Common myeloid progenitor, CD34-positive (primary cell): ENCODE results near the gene BCO1.

Experiments
- CTCF ChIA-PET: fragments of 350-600 bp; sonication (Branson Sonifier 250); formaldehyde crosslinking; loops from one replicate; lab custom pipeline; 2021; ENCODE audit warnings: antibody characterized with exemption; lab: Charles Lee
- POLR2A ChIA-PET: fragments of 350-600 bp; sonication (Branson Sonifier 250); formaldehyde crosslinking; loops from one replicate; lab custom pipeline; 2021; ENCODE audit warnings: antibody characterized with exemption; lab: Charles Lee
- DNase-seq, 3 donors: peaks; one replicate each; pipeline versions ENCODE4 v3.0.0 to v3.0.0-alpha.2; 2013
- H3K27ac ChIP-seq, 2 experiments: 1 replicate in 1 of 2; 2 replicates in 1 of 2; pipeline ENCODE4 v1.7.0; 2013; ENCODE audit warnings: inconsistent platforms in 2 of 2, low read length in 2 of 2, mild to moderate bottlenecking in 2 of 2, low read depth in 1 of 2, moderate library complexity in 1 of 2; ENCODE audit not compliant: severe bottlenecking in 2 of 2, insufficient read depth in 1 of 2, poor library complexity in 1 of 2
- H3K27me3 ChIP-seq, 5 experiments: replicated peaks in 2 of 5; 1 replicate in 3 of 5; 2 replicates in 2 of 5; pipeline versions ENCODE4 v1.6.1 to v1.7.0; 2013; ENCODE audit warnings: low read length in 4 of 5, mild to moderate bottlenecking in 2 of 5, moderate library complexity in 2 of 5, inconsistent platforms in 1 of 5; ENCODE audit not compliant: insufficient read depth in 5 of 5, control insufficient read depth in 4 of 5
- H3K36me3 ChIP-seq, 4 experiments: 1 replicate in 2 of 4; 2 replicates in 2 of 4; pipeline versions ENCODE4 v1.6.1 to v1.7.0; 2013; ENCODE audit warnings: low read length in 3 of 4, control low read depth in 1 of 4, mild to moderate bottlenecking in 1 of 4; ENCODE audit not compliant: control insufficient read depth in 4 of 4, insufficient read depth in 4 of 4
- H3K4me1 ChIP-seq, 4 experiments: 1 replicate in 3 of 4; 2 replicates in 1 of 4; pipeline versions ENCODE4 v1.6.1 to v1.7.1; 2013; ENCODE audit warnings: low read length in 3 of 4, mild to moderate bottlenecking in 3 of 4, control low read depth in 1 of 4, inconsistent platforms in 1 of 4, moderate library complexity in 1 of 4; ENCODE audit not compliant: control insufficient read depth in 4 of 4, insufficient read depth in 4 of 4; ENCODE audit errors: control extremely low read depth in 1 of 4
- H3K4me3 ChIP-seq, 7 experiments: 1 replicate in 4 of 7; 2 replicates in 3 of 7; pipeline versions ENCODE4 v1.5.1 to v1.7.0; 2013; ENCODE audit warnings: mild to moderate bottlenecking in 7 of 7, low read length in 6 of 7, moderate library complexity in 6 of 7, inconsistent platforms in 2 of 7, low read depth in 2 of 7, control low read depth in 1 of 7; ENCODE audit not compliant: insufficient read depth in 4 of 7, control insufficient read depth in 1 of 7; ENCODE audit errors: extremely low read depth in 1 of 7
- H3K9me3 ChIP-seq, 5 experiments: 1 replicate in 4 of 5; 2 replicates in 1 of 5; pipeline versions ENCODE4 v1.6.1 to v1.7.1; 2013; ENCODE audit warnings: low read length in 4 of 5, mild to moderate bottlenecking in 2 of 5, inconsistent platforms in 1 of 5, low read depth in 1 of 5, moderate library complexity in 1 of 5; ENCODE audit not compliant: control insufficient read depth in 4 of 5, insufficient read depth in 2 of 5; ENCODE audit errors: control extremely low read depth in 1 of 5
- WGBS: methylation state at CpG from one replicate; pipeline ENCODE4 v1.1.5; 2013; ENCODE audit not compliant: insufficient coverage; 5-methylcytosine and 5-hydroxymethylcytosine counted together

Gene BCO1

GRCh38 chr16:81321536-81321935 is 83.0 kb downstream of the BCO1 start:
- 100% methylated on average over 1 of the region's 5 CpGs for WGBS
- Histone ChIP-seq H3K27me3 (no peaks in the 10 kb centered on the region), H3K4me3 (no peak overlapping the region), H3K27ac (no peak overlapping the region), H3K9me3 (no peaks in the 10 kb centered on the region), H3K4me1 (peaks cover 0 to 2% (median 0%) of the 10 kb centered on the region in 4 experiments), H3K36me3 (peaks cover 0 to 7% (median 0%) of the 10 kb centered on the region in 4 experiments)
- CTCF ChIA-PET = no interaction called here
- DNase-seq = no peak
- POLR2A ChIA-PET = no interaction called here

GRCh38 chr16:81324808-81325207 is 86.3 kb downstream of the BCO1 start:
- WGBS = 100% methylated on average over 5 of the region's 6 CpGs
- POLR2A ChIA-PET = no interaction called here
- CTCF ChIA-PET = no interaction called here

GRCh38 chr16:81327011-81327410 is 88.5 kb downstream of the BCO1 start:
- Histone ChIP-seq H3K4me3 (no peak overlapping the region), H3K9me3 (no peaks in the 10 kb centered on the region), H3K27ac (no peak overlapping the region), H3K36me3 (peaks cover 0 to 7% (median 0%) of the 10 kb centered on the region in 4 experiments), H3K27me3 (no peaks in the 10 kb centered on the region), H3K4me1 (no peaks in the 10 kb centered on the region)
- CTCF ChIA-PET = interaction anchor here (1.5 kb wide), 1 partner anchor 13 kb away, joined by 5 read pairs; the partner anchor contains the start of gene GAN
- no peak for DNase-seq
- POLR2A ChIA-PET = no interaction called here
- WGBS = 100% methylated on average over 3 of the region's 5 CpGs

More at GRCh38 chr16:81324808-81325207, 86.3 kb downstream of the BCO1 start:
- Histone ChIP-seq H3K27ac (no peak overlapping the region), H3K27me3 (no peaks in the 10 kb centered on the region), H3K36me3 (peaks cover 0 to 7% (median 0%) of the 10 kb centered on the region in 4 experiments), H3K9me3 (no peaks in the 10 kb centered on the region), H3K4me1 (no peaks in the 10 kb centered on the region), H3K4me3 (no peak overlapping the region)
- no peak for DNase-seq

- ChIA-PET POLR2A (no interaction called here), CTCF (interaction anchor here (1.5 kb wide), 1 partner anchor 13 kb away, joined by 5 read pairs; the partner anchor contains the start of gene GAN)
- H3K27ac ChIP-seq = no peak overlapping the region
Observed at GRCh38 chr16:81327447-81328196, 89.1 kb downstream of the BCO1 start.

GRCh38 chr16:81329947-81330346 is 91.5 kb downstream of the BCO1 start:
- 96% methylated on average over 5 of the region's 5 CpGs for WGBS
- peaks cover 0 to 3% (median under 1%) of the 10 kb centered on the region in 4 experiments for H3K36me3 ChIP-seq
- no peak overlapping the region for H3K27ac ChIP-seq
- H3K4me1 ChIP-seq = no peaks in the 10 kb centered on the region
- no peak overlapping the region for H3K4me3 ChIP-seq
- no peak for DNase-seq
- H3K9me3 ChIP-seq = no peaks in the 10 kb centered on the region
- CTCF ChIA-PET = no interaction called here
- POLR2A ChIA-PET = interaction anchor here (0.7 kb wide), 1 partner anchor 30 kb away, joined by 3 read pairs; no protein-coding TSS in a partner anchor
- H3K27me3 ChIP-seq = no peaks in the 10 kb centered on the region

More at GRCh38 chr16:81327447-81328196, 89.1 kb downstream of the BCO1 start:
- 76% methylated on average over 5 of the region's 8 CpGs for WGBS
- Histone ChIP-seq H3K4me3 (no peak overlapping the region), H3K4me1 (no peaks in the 10 kb centered on the region), H3K36me3 (peaks cover 0 to 7% (median 2%) of the 10 kb centered on the region in 4 experiments), H3K27me3 (no peaks in the 10 kb centered on the region), H3K9me3 (no peaks in the 10 kb centered on the region)
- DNase-seq = no peak

GRCh38 chr16:81333356-81333755 is 94.9 kb downstream of the BCO1 start:
- Histone ChIP-seq H3K4me3 (no peak overlapping the region), H3K4me1 (no peaks in the 10 kb centered on the region), H3K36me3 (peaks cover 0 to 4% (median 2%) of the 10 kb centered on the region in 4 experiments), H3K27me3 (no peaks in the 10 kb centered on the region), H3K9me3 (no peaks in the 10 kb centered on the region), H3K27ac (no peak overlapping the region)
- CTCF ChIA-PET = no interaction called here
- 92% methylated on average over 2 of the region's 3 CpGs for WGBS
- no peak for DNase-seq
- POLR2A ChIA-PET = no interaction called here

- H3K9me3 ChIP-seq = no peaks in the 10 kb centered on the region
- H3K4me1 ChIP-seq = peaks cover 0 to 5% (median 0%) of the 10 kb centered on the region in 4 experiments
- ChIA-PET POLR2A (no interaction called here), CTCF (interaction anchor here (0.7 kb wide), 1 partner anchor 116 kb away, joined by 3 read pairs; no protein-coding TSS in a partner anchor)
- H3K27me3 ChIP-seq = no peaks in the 10 kb centered on the region
- DNase-seq = no peak
- H3K27ac ChIP-seq = no peak overlapping the region
- 89% methylated on average over 2 of the region's 6 CpGs for WGBS
- no peak overlapping the region for H3K4me3 ChIP-seq
- H3K36me3 ChIP-seq = peaks cover 0 to 4% (median 2%) of the 10 kb centered on the region in 4 experiments
Observed at GRCh38 chr16:81335669-81336068, 97.2 kb downstream of the BCO1 start.
